MCF 10A (cell line): ENCODE results near the gene POLD4. TPM values are rescaled to one million over a fixed set of nuclear protein-coding genes. Genes with fewer than 3 reads are reported as not detected.
A peak's percentile ranks its signal among the peaks of the same experiment; 100 is the strongest.

Experiments used
- BruUV-seq: library from RNA; stranded (reverse); fragments of 400-500 nt; replicated peaks from 2 replicates; lab custom pipeline; 2021; lab: Mats Ljungman, UMichigan
- CTCF ChIA-PET: fragments of 300-600 bp; sonication (Branson Sonifier 250); formaldehyde crosslinking; extraction: SDS; loops from one replicate; lab custom pipeline; 2021; ENCODE audit warnings: antibody characterized with exemption, inconsistent platforms; lab: Yijun Ruan, JAX
- POLR2A ChIA-PET: fragments of 300-600, 350-650 bp; sonication (Branson Sonifier 250); formaldehyde crosslinking; extraction: SDS; loops from one replicate; lab custom pipeline; 2020; ENCODE audit warnings: antibody characterized with exemption, inconsistent platforms; lab: Yijun Ruan, JAX
- DNase-seq: peaks from one replicate; pipeline ENCODE4 v3.0.0-alpha.2; 2018; ENCODE audit not compliant: unreplicated experiment
- H3K27ac Mint-ChIP-seq: one replicate; pipeline ENCODE4 v1.8.0; 2022; ENCODE audit warnings: mild to moderate bottlenecking, low read depth, mixed read lengths; ENCODE audit not compliant: unreplicated experiment
- H3K27me3 Mint-ChIP-seq: one replicate; pipeline ENCODE4 v1.8.0; 2022; ENCODE audit warnings: mixed read lengths; ENCODE audit not compliant: insufficient read depth, unreplicated experiment
- H3K36me3 Mint-ChIP-seq: one replicate; pipeline ENCODE4 v1.8.0; 2022; ENCODE audit warnings: mild to moderate bottlenecking, moderate library complexity, mixed read lengths; ENCODE audit not compliant: insufficient read depth, unreplicated experiment
- H3K4me1 Mint-ChIP-seq: one replicate; pipeline ENCODE4 v1.8.0; 2022; ENCODE audit warnings: mixed read lengths; ENCODE audit not compliant: insufficient read depth, unreplicated experiment
- H3K4me3 Mint-ChIP-seq: one replicate; pipeline ENCODE4 v1.8.0; 2022; ENCODE audit warnings: mild to moderate bottlenecking, moderate library complexity, mixed read lengths; ENCODE audit not compliant: unreplicated experiment
- H3K9me3 Mint-ChIP-seq: one replicate; pipeline ENCODE4 v1.8.0; 2022; ENCODE audit warnings: mixed read lengths; ENCODE audit not compliant: unreplicated experiment
- CTCF ChIP-seq: fragments of 200-600 bp; IDR thresholded peaks from one replicate; pipeline ENCODE4 v1.8.0; 2022; ENCODE audit warnings: antibody characterized with exemption, mild to moderate bottlenecking; ENCODE audit not compliant: unreplicated experiment
- intact Hi-C: fragments of 100-400 bp; cut with micrococcal nuclease; formaldehyde crosslinking; loops from 2 replicates; pipeline ENCODE4 v1.14.1; 2022
- total RNA-seq: library from RNA; stranded (reverse); gene quantifications from 2 replicates; pipeline ENCODE4 v1.2.3, GENCODE V29; 2022

Gene POLD4
- total RNA-seq, 1 experiment from 2014 or later, result 54.8 TPM

GRCh38 chr11:67391304-67392182, 38.2 kb upstream of the POLD4 start, which contains the start of gene RAD9A:
Gene RAD9A, plus strand, starts transcription at chr11:67391986. Its CDS starts 59 bp downstream, at chr11:67392045.
- TSS peak; percentile 60 for BruUV-seq
- ChIA-PET POLR2A (interaction anchor here (0.6 to 3.0 kb wide), 31 partner anchors 10 to 272 kb away, joined by 3 to 61 read pairs (median 4); partner anchors contain the start of genes AIP, ANKRD13D, CLCF1 and GRK2), CTCF (interaction anchor here (0.6 to 3.1 kb wide), 9 partner anchors 9 to 449 kb away, joined by 3 to 15 read pairs (median 6); partner anchors contain the start of gene PPP1CA)
- peaks cover 17% of the 10 kb centered on the region for H3K4me1 Mint-ChIP-seq
- intact Hi-C loops, result no loop called here
- TF ChIP-seq CTCF, result no peak
- peak; percentile 92 for DNase-seq
- no peaks in the 10 kb centered on the region for H3K9me3 Mint-ChIP-seq
- peak within 1 kb of the TSS; percentile 76 for H3K27ac Mint-ChIP-seq
- no peaks in the 10 kb centered on the region for H3K27me3 Mint-ChIP-seq
- peaks cover 30% of the 10 kb centered on the region for H3K36me3 Mint-ChIP-seq
- peak within 1 kb of the TSS; percentile 85 for H3K4me3 Mint-ChIP-seq

GRCh38 chr11:67390947-67391303, 37.6 kb upstream of the POLD4 start:
- ChIA-PET POLR2A (interaction anchor here (0.9 to 3.0 kb wide), 11 partner anchors 9 to 77 kb away, joined by 3 to 61 read pairs (median 8); partner anchors contain the start of genes POLD4 and PPP1CA), CTCF (interaction anchor here (0.6 to 3.1 kb wide), 7 partner anchors 8 to 448 kb away, joined by 3 to 15 read pairs (median 5); no protein-coding TSS in a partner anchor)
- no TSS peak for BruUV-seq
- Mint-ChIP-seq H3K9me3 (no peaks in the 10 kb centered on the region), H3K4me1 (peaks cover 17% of the 10 kb centered on the region), H3K4me3 (peak overlapping the region; percentile 85), H3K36me3 (peaks cover 27% of the 10 kb centered on the region), H3K27me3 (no peaks in the 10 kb centered on the region), H3K27ac (peak overlapping the region; percentile 76)
- intact Hi-C loops, result no loop called here
- no peak for DNase-seq
- TF ChIP-seq CTCF, result no peak

- peaks cover 28% of the 10 kb centered on the region for H3K4me1 Mint-ChIP-seq
- intact Hi-C loops, result no loop called here
- CTCF ChIA-PET, result interaction anchor here (0.6 to 3.1 kb wide), 4 partner anchors 8 to 918 kb away, joined by 3 to 15 read pairs (median 4); no protein-coding TSS in a partner anchor
- H3K27ac Mint-ChIP-seq, result peak overlapping the region; percentile 3
- BruUV-seq, result no TSS peak
- DNase-seq, result no peak
- H3K27me3 Mint-ChIP-seq, result no peaks in the 10 kb centered on the region
- H3K36me3 Mint-ChIP-seq, result peaks cover 19% of the 10 kb centered on the region
- no peaks in the 10 kb centered on the region for H3K9me3 Mint-ChIP-seq
- H3K4me3 Mint-ChIP-seq, result peak overlapping the region; percentile 69
- POLR2A ChIA-PET, result no interaction called here
- TF ChIP-seq CTCF, result peak; percentile 27
These were observed 36.1 kb upstream of the POLD4 start for GRCh38 chr11:67389477-67389876.

- CTCF ChIA-PET, result interaction anchor here (1.0 to 19.3 kb wide), 4 partner anchors 14 to 70 kb away, joined by 3 to 659 read pairs (median 6); partner anchors contain the start of genes POLD4 and PPP1CA
- no TSS peak for BruUV-seq
These were observed 34.2 kb upstream of the POLD4 start for GRCh38 chr11:67387518-67387917.

More at GRCh38 chr11:67387518-67387917, 34.2 kb upstream of the POLD4 start:
- H3K36me3 Mint-ChIP-seq, result peaks cover 12% of the 10 kb centered on the region
- no peak for DNase-seq
- H3K27me3 Mint-ChIP-seq, result no peaks in the 10 kb centered on the region
- intact Hi-C loops, result no loop called here
- TF ChIP-seq CTCF, result no peak
- H3K4me3 Mint-ChIP-seq, result no peak overlapping the region
- POLR2A ChIA-PET, result interaction anchor here (1.1 to 8.9 kb wide), 3 partner anchors 14 to 41 kb away, joined by 3 to 144 read pairs (median 8); partner anchors contain the start of genes POLD4 and PPP1CA
- H3K27ac Mint-ChIP-seq, result no peak overlapping the region
- H3K9me3 Mint-ChIP-seq, result no peaks in the 10 kb centered on the region
- peaks cover 26% of the 10 kb centered on the region for H3K4me1 Mint-ChIP-seq
